GM10266 (cell line): Measurements from ENCODE around the gene SNTG2.

Experiments
- DNase-seq: peaks from one replicate; pipeline ENCODE4 v3.0.0; 2012; ENCODE audit errors: extremely low spot score
- TF ChIP-seq, protein P1 (sequence below): IDR thresholded peaks from 2 replicates; pipeline ENCODE4 v1.5.1; 2012; ENCODE audit warnings: mild to moderate bottlenecking, low read depth; ENCODE audit not compliant: control insufficient read depth, insufficient read depth; ENCODE audit errors: missing control alignments

SNTG2 gene

DNA sequence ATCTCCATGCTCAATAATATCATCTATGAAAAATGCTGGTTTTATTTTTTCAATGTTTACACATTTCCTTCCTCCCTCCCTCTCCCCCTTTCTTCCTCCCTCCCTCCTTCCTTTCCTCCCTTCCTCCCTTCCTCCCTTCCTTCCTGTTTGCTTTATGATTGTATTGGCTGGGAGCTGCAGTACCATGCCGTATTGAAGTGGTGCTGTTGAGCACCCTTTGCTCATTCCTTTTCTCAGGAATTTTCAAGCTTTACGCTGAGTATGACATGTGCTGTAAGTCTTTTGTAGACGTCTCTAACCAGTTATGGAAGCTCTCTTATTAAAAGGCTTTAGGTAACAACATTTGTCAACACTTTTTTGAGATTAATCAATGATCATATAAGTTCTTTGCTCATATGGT is 100.4 kb downstream of the SNTG2 start:
- DNase-seq, result no peak
- TF ChIP-seq, protein P1, sequence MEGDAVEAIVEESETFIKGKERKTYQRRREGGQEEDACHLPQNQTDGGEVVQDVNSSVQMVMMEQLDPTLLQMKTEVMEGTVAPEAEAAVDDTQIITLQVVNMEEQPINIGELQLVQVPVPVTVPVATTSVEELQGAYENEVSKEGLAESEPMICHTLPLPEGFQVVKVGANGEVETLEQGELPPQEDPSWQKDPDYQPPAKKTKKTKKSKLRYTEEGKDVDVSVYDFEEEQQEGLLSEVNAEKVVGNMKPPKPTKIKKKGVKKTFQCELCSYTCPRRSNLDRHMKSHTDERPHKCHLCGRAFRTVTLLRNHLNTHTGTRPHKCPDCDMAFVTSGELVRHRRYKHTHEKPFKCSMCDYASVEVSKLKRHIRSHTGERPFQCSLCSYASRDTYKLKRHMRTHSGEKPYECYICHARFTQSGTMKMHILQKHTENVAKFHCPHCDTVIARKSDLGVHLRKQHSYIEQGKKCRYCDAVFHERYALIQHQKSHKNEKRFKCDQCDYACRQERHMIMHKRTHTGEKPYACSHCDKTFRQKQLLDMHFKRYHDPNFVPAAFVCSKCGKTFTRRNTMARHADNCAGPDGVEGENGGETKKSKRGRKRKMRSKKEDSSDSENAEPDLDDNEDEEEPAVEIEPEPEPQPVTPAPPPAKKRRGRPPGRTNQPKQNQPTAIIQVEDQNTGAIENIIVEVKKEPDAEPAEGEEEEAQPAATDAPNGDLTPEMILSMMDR, result no peak

DNA sequence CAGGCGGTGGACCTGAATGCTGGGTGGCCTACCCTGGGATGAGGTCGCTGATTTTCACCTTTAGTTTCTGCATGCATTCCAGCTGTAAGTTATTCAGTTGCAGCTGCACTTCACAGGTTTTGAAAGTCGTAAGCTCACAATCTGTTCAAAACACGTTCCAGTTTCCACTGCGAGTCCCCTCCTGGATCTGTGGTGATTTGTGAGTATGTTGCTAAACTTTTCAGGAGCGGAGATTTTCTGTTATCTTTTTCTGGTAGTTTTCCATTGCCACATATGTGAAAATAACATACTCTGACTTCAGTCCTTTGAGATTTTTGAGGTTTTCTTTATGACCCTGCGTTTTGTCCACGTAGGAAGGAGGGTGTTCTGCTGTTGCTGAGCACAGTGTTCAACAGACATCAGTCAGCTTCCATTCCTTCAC is 102.1 kb downstream of the SNTG2 start:
- no peak for DNase-seq
- TF ChIP-seq, protein P1, result no peak

DNA sequence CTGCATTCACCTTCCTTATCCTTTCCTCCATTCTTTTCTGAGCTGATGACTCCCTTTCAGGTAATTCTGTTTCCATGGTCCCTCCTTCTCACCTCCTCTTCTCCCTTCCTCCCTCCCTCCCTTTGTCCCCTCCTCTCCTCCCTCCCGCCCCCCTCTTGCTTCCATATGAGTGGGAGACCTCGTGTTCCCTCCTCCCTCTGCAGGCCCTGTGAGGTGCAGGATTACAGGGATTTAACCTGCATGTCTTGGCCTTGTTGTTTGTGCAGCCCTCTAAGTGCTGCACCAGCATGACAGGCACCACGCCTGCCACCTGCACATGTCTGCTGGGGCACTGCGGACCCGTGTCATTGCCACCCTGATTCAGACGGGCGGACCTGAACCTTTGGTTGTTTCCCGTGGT is 103.1 kb downstream of the SNTG2 start:
- DNase-seq, result no peak
- TF ChIP-seq, protein P1, result no peak

DNA sequence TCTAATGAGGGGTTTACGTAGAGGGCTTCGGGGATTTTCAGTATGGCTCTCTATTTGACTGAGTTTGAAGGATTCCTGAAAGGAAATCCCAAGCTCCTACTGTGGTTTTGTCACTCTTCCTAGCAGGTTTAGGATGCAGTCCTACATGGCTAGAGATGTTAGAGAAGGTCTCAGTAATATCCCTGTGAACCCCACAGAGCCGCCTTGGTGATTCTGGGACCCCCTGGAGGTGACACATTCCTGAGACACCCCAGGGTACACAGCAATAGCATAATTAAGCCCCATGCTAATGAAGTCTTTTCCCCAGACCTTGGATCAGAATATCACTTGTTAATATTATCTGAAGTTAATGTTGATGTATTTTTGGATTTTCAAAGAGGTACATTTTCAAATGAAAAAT is 103.8 kb downstream of the SNTG2 start:
- no peak for DNase-seq
- TF ChIP-seq, protein P1, result no peak

DNA sequence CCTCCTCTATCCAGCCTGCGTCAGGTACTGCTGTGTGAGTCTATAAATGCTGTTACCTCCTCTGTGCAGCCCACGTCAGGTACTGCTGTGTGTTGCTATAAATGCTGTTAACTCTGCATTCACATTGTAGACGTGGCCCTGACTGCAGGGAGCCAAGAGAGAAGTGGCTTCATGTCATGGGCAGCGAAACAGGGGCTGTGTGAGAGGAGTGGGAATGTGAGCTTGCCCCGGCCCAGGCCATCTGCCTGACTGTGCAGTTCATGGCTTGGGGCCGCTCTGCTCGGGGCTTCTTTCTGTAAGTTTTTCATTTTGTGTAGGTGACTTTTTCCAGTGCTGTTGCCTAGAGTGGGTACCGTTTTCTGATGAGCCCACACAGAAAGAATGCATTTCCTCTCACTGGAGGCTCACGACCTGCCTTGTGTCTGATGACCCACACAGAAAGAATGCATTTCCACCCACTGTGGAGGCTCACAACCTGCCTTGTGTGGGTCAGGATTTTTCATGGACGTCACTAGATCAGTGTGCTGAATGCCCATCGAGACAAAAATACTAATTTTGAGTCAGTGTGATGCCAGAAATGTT is 104.5 kb downstream of the SNTG2 start:
- TF ChIP-seq, protein P1, result no peak

DNA sequence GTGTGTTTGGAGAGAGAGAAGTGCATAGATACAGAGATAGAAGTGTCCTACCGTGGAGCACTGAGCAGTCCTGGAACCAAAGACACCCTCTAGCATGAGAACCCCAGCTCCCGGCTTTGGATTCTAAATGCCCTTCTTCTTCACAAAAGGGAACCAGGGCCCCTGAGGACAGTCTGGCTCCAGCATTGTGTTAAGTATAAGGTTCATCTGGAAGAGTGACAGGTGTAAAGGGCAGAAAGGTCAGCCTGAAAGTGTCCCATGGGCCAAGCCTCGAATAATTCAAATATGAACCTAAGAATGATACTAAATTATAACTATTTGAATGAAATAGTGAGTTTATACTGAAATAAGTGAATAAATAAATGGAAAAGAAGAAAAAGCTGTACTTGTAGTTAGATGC is 109.7 kb downstream of the SNTG2 start:
- TF ChIP-seq, protein P1, result no peak
- no peak for DNase-seq

More for the DNA sequence above, 104.5 kb downstream of the SNTG2 start:
- DNase-seq, result no peak

DNA sequence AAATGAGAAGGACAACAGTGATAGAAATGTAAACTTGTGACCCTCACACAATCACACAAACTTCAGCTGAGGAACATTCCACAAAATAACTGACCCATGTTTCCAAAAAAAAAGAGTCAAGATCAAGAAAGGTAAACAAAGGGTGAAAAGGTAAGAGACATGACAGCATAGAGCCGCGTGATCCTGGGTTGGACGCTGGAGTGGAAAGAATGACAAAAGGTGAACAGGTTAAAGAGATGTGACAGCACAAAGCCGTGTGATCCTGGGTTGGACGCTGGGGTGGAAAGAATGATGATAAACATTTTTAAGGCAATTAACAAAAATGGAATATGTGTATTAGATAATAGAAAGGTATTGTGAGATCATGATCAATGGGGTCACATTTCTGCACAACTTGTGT is 110.3 kb downstream of the SNTG2 start:
- DNase-seq, result no peak
- TF ChIP-seq, protein P1, result no peak
